ENCODE measurements around the gene HOXB8. TPM values are rescaled to one million over a fixed set of nuclear protein-coding genes. Genes with fewer than 3 reads are reported as not detected.

Gene HOXB8
- total RNA-seq, 1 experiment from 2014 or later = not detected

DNA sequence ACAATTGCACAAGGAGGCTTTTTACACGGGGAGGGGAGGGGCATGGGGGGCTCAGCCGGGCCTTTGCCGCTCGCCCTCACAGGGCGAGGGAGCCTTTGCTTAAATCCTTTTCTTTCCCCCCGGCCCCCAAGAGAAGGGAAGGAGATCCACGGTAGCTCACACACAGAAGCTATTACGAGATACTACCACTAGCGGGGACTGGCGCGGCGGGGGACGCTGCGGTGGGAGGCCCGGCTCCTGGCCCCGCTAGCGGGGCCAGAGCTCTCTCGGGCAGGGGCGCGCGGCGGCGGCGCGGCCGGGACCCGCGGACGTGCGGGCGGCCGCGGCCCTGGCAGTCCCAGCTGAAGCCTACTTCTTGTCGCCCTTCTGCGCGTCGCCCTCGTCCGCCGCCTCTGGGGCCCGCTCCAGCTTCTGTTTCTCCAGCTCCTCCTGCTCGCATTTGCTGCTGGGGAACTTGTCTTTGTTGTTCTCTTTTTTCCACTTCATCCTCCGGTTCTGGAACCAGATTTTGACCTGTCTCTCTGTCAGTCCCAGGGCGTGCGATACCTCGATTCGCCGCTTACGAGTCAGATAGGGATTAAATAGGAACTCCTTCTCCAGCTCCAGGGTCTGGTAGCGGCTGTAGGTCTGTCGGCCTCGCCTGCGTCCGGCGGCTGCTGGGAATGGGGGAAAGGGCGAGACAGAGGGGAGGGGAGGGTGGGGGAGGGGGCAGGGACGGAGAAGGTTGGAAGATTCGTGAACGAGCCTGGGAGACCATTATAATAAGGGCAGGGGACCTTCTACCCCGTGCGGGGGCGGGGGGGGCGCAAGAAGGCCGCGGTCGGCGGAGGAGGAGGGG, 2.0 kb downstream of the HOXB8 start:
- ChIA-PET CTCF (no interaction called here), POLR2A (ENCODE audit: unreplicated experiment) (interaction anchor here (0.5 kb wide), 1 partner anchor 227 kb away, joined by 3 read pairs; no protein-coding TSS in a partner anchor)
- no peaks in the 10 kb centered on the region for H3K9me3 ChIP-seq (ENCODE audit: low read length)
- no peak overlapping the region for H2AFZ ChIP-seq (ENCODE audit: low read length)
- H3K9me2 ChIP-seq (replicated peaks; ENCODE audit: low read length) = no peaks in the 10 kb centered on the region
- no peak for ATAC-seq
- no peaks in the 10 kb centered on the region for H3K36me3 ChIP-seq (ENCODE audit: low read depth, low read length)
- BruUV-seq (replicated peaks) = no TSS peak
- H3K4me1 ChIP-seq (ENCODE audit: insufficient read depth, low read length) = peaks cover 24% of the 10 kb centered on the region
- H4K20me1 ChIP-seq (ENCODE audit: low read length) = no peaks in the 10 kb centered on the region
- no peak overlapping the region for H3K27ac ChIP-seq (ENCODE audit: low read length)
- H3K27me3 ChIP-seq (ENCODE audit: low read length) = peaks cover 60% of the 10 kb centered on the region
- no peak overlapping the region for H3K4me2 ChIP-seq (ENCODE audit: low read length)
- H3F3A ChIP-seq (ENCODE audit: low read length, unreplicated experiment) = no peaks in the 10 kb centered on the region
- TF ChIP-seq EZH2phosphoT487 (IDR thresholded peaks at IDR 0.05; ENCODE audit: borderline replicate concordance, low read length) (no peak), EZH2 (IDR thresholded peaks at IDR 0.05; ENCODE audit: low read length, unreplicated experiment) (no peak)
- TF ChIP-seq, protein P1, sequence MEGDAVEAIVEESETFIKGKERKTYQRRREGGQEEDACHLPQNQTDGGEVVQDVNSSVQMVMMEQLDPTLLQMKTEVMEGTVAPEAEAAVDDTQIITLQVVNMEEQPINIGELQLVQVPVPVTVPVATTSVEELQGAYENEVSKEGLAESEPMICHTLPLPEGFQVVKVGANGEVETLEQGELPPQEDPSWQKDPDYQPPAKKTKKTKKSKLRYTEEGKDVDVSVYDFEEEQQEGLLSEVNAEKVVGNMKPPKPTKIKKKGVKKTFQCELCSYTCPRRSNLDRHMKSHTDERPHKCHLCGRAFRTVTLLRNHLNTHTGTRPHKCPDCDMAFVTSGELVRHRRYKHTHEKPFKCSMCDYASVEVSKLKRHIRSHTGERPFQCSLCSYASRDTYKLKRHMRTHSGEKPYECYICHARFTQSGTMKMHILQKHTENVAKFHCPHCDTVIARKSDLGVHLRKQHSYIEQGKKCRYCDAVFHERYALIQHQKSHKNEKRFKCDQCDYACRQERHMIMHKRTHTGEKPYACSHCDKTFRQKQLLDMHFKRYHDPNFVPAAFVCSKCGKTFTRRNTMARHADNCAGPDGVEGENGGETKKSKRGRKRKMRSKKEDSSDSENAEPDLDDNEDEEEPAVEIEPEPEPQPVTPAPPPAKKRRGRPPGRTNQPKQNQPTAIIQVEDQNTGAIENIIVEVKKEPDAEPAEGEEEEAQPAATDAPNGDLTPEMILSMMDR (conservative IDR thresholded peaks at IDR 0.05; ENCODE audit: low read depth, low read length) = no peak
- no peak for DNase-seq
- intact Hi-C loops (cut with micrococcal nuclease) = no loop called here
- H3K4me3 ChIP-seq (ENCODE audit: low read length) = no peak overlapping the region
- no peak overlapping the region for H3K9ac ChIP-seq (ENCODE audit: low read length)
- H3K79me2 ChIP-seq (ENCODE audit: low read length) = no peaks in the 10 kb centered on the region

DNA sequence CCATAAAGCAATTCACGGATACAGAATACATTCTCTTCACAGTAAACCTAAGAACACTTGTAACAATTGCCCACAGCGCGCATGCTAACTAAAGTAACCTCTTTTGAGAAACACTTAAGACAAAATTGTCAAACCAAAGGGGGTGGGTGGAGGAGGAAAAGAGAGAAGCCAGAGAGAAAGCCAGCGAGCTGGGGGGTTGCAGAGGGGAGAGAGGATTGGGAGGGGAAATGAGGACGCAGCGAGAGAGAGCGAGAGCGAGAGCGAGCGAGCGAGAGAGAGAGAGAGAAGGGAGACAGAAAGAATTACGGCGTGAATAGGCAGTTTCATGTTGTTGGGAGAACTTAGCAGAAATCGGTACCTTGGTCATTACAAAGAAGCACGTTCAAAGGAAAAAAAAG, 2.6 kb downstream of the HOXB8 start:
- Histone ChIP-seq H3K4me3 (ENCODE audit: low read length) (no peak overlapping the region), H3K4me2 (ENCODE audit: low read length) (no peak overlapping the region; the same call in 1 of the 2 replicates), H3K9ac (ENCODE audit: low read length) (no peak overlapping the region), H3K79me2 (ENCODE audit: low read length) (no peaks in the 10 kb centered on the region), H3K36me3 (ENCODE audit: low read depth, low read length) (no peaks in the 10 kb centered on the region), H3K9me2 (replicated peaks; ENCODE audit: low read length) (no peaks in the 10 kb centered on the region), H3K27ac (ENCODE audit: low read length) (no peak overlapping the region), H3K27me3 (ENCODE audit: low read length) (peaks cover 53% of the 10 kb centered on the region), H4K20me1 (ENCODE audit: low read length) (no peaks in the 10 kb centered on the region), H3K9me3 (ENCODE audit: low read length) (no peaks in the 10 kb centered on the region), H3F3A (ENCODE audit: low read length, unreplicated experiment) (no peaks in the 10 kb centered on the region), H3K4me1 (ENCODE audit: insufficient read depth, low read length) (peaks cover 18% of the 10 kb centered on the region), H2AFZ (ENCODE audit: low read length) (no peak overlapping the region)
- TF ChIP-seq, protein P1 (conservative IDR thresholded peaks at IDR 0.05; ENCODE audit: low read depth, low read length) = no peak
- TF ChIP-seq EZH2phosphoT487 (IDR thresholded peaks at IDR 0.05; ENCODE audit: borderline replicate concordance, low read length) = no peak
- no peak for TF ChIP-seq EZH2 (IDR thresholded peaks at IDR 0.05; ENCODE audit: low read length, unreplicated experiment)
- POLR2A ChIA-PET (ENCODE audit: unreplicated experiment) = interaction anchor here (0.5 kb wide), 1 partner anchor 227 kb away, joined by 3 read pairs; no protein-coding TSS in a partner anchor
- CTCF ChIA-PET = no interaction called here
- no peak for ATAC-seq
- no TSS peak for BruUV-seq (replicated peaks)
- no peak for DNase-seq
- intact Hi-C loops (cut with micrococcal nuclease) = no loop called here

Data from PC-3 (cell line).